GM19328 (cell line): ENCODE data around the gene TXNIP.

ENCODE experiments used
- ATAC-seq: cut with Tn5 transposase; IDR thresholded peaks from one replicate; pipeline ENCODE4 v1.9.1; 2021; ENCODE audit warnings: mild to moderate bottlenecking, moderate library complexity; ENCODE audit not compliant: unreplicated experiment

The TXNIP gene

GRCh38 chr1:145946477-145946986, 49.8 kb downstream of the TXNIP start:
- ATAC-seq = no peak

- no peak for ATAC-seq
Measured at GRCh38 chr1:145944532-145944931, 51.8 kb downstream of the TXNIP start.

GRCh38 chr1:145942871-145943270, 53.5 kb downstream of the TXNIP start:
- no peak for ATAC-seq
